Retinal pigment epithelial cell (primary cell): ENCODE results near the gene EVI2B.

ENCODE experiments used
- DNase-seq: peaks from one replicate; pipeline ENCODE4 v3.0.0-alpha.2; 2010; ENCODE audit warnings: low read depth
- H3K4me3 ChIP-seq: 2 replicates; pipeline ENCODE4 v1.5.1; 2011; ENCODE audit warnings: mild to moderate bottlenecking, low read length, control low read depth, moderate library complexity
- CTCF ChIP-seq: conservative IDR thresholded peaks from 2 replicates; pipeline ENCODE4 v1.5.1; 2011; ENCODE audit warnings: low read depth, low read length, control low read depth, inconsistent platforms

EVI2B gene

GRCh38 chr17:31310886-31311285 is 3.0 kb downstream of the EVI2B start:
- TF ChIP-seq CTCF, result no peak
- H3K4me3 ChIP-seq, result no peak overlapping the region
- DNase-seq, result no peak

- no peak for TF ChIP-seq CTCF
- no peak for DNase-seq
- H3K4me3 ChIP-seq, result no peak overlapping the region
Measured at GRCh38 chr17:31310260-31310659, 3.6 kb downstream of the EVI2B start.

DNA sequence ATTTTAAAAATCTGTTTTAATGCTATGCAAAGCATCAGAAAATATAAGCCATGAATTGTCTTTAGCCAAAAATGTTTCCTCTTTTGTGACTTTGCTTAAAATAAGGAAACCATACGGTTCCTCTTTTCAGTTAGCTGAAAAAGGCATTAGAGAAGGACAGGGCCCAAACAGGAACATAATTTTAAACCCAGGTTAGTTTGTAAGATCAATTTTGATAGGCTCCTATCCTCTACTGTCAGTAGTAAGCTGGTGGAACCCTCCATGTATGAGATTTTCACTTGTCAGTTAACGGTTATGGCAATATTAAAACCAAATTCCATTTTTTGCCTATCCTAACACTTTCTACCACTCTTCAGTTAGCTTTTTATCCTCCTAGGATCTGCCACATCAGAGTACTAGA is 4.3 kb downstream of the EVI2B start:
- no peak for TF ChIP-seq CTCF
- no peak overlapping the region for H3K4me3 ChIP-seq
- no peak for DNase-seq

GRCh38 chr17:31308372-31309334 is 5.2 kb downstream of the EVI2B start:
- TF ChIP-seq CTCF, result no peak
- DNase-seq, result no peak
- no peak overlapping the region for H3K4me3 ChIP-seq

GRCh38 chr17:31307640-31308039 is 6.2 kb downstream of the EVI2B start:
- no peak overlapping the region for H3K4me3 ChIP-seq
- no peak for TF ChIP-seq CTCF
- DNase-seq, result no peak

DNA sequence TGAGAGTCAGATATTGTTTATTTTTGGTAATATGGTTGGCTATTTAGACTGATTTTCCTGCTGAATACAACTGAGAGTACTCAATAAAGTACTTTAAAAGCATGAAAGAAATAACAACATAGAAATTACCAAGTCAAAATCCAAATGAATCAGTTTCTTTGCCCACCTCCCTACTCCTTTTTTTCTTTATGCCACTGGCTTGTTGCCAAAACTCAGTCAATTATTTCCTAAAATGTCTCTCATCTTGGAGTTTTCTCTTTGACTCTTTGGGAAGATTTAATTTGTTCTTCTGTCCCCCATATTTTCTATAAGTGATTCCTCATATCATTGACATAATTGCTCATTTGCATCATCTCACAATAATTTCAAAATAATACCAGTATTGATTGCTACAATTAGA is 14.2 kb downstream of the EVI2B start:
- DNase-seq, result no peak
- no peak overlapping the region for H3K4me3 ChIP-seq
- no peak for TF ChIP-seq CTCF

DNA sequence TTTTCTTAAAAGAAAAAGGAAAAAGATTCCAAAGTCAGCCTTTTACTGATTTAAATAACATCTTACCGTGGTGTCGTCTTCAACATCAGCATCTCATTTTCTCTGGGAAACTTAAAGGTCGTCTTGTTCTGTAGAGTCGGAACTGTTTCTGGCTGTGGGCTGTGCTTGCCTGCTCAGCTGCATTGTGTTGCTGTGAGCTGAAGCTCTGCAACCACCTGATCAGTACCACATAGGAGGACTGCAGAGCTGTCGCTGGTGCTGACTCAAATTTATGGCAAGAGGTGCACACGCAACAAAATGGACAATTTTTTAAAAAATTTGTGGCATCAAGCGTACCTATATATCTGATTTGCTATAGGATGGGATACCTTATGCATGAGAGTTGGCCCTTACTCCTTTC is 16.8 kb downstream of the EVI2B start, which contains the start of gene OMG:
Gene OMG, minus strand, starts transcription at position 150 of the 400 bp plus-strand sequence. CDS start 908 bp downstream, outside the sequence.
- TF ChIP-seq CTCF, result no peak
- no peak within 1 kb of the TSS for H3K4me3 ChIP-seq
- no peak for DNase-seq
